NB4 (cell line): ENCODE data around the gene TANGO6.

Source experiments
- DNase-seq: peaks from one replicate; pipeline ENCODE4 v3.0.0; 2010; ENCODE audit warnings: low read depth
- H3K4me3 ChIP-seq: one replicate; pipeline ENCODE4 v1.5.1; 2011; ENCODE audit warnings: mild to moderate bottlenecking, low read depth, low read length, moderate library complexity
- MYC ChIP-seq: IDR thresholded peaks from 2 replicates; pipeline ENCODE4 v1.6.1; 2011; ENCODE audit warnings: low read depth, low read length
- POLR2A ChIP-seq: IDR thresholded peaks from 2 replicates; pipeline ENCODE4 v1.6.1; 2011; ENCODE audit warnings: mild to moderate bottlenecking; ENCODE audit not compliant: insufficient read length; ENCODE audit errors: extremely low read depth
- TF ChIP-seq, protein P1 (sequence below): IDR thresholded peaks from 2 replicates; pipeline ENCODE4 v1.6.1; 2011; ENCODE audit warnings: low read depth, low read length
- TF ChIP-seq, protein P2 (sequence below): IDR thresholded peaks from one replicate; pipeline ENCODE4 v1.5.1; 2012; ENCODE audit warnings: low read depth, low read length

The TANGO6 gene

DNA sequence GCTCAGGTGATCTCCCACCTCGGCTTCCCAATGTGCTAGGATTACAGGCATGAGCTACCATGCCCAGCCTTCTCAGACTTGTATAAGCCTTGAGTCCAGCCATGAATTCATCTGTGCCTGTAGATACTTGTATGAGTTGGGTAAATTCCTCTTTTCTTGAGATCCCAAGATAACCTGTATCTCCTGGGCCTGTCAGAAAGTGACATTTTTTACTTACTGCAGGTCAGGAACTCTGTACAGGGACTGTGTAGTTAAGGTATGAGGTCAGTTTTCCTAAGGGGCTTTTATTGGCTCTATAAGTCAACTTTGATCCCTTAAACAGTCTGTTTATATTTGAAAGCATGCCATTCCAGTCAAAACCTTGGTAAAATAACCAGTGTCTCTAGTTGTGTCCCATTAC, 155.8 kb downstream of the TANGO6 start:
- no peak for DNase-seq
- no peak overlapping the region for H3K4me3 ChIP-seq
- TF ChIP-seq, protein P1, sequence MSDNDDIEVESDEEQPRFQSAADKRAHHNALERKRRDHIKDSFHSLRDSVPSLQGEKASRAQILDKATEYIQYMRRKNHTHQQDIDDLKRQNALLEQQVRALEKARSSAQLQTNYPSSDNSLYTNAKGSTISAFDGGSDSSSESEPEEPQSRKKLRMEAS: no peak
- TF ChIP-seq, protein P2, sequence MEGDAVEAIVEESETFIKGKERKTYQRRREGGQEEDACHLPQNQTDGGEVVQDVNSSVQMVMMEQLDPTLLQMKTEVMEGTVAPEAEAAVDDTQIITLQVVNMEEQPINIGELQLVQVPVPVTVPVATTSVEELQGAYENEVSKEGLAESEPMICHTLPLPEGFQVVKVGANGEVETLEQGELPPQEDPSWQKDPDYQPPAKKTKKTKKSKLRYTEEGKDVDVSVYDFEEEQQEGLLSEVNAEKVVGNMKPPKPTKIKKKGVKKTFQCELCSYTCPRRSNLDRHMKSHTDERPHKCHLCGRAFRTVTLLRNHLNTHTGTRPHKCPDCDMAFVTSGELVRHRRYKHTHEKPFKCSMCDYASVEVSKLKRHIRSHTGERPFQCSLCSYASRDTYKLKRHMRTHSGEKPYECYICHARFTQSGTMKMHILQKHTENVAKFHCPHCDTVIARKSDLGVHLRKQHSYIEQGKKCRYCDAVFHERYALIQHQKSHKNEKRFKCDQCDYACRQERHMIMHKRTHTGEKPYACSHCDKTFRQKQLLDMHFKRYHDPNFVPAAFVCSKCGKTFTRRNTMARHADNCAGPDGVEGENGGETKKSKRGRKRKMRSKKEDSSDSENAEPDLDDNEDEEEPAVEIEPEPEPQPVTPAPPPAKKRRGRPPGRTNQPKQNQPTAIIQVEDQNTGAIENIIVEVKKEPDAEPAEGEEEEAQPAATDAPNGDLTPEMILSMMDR: no peak
- TF ChIP-seq POLR2A (no peak), MYC (no peak)

DNA sequence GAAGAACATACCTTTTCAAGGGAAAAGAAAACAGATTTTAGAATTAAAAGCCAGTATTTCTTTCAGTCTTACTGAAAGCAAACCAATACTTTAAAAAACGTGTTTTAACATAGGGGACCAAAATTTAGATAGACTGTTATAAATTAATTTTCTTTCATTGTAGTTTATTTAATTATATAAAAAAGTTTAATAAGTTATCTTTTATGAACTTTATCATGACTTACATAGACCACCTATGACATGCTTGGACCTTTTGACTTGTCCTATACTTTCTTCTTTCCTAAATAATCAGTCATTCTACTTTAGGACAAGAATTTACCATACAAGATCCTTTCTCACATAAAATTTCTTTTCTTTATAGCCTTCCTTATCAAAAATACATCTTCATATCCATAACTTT, 160.2 kb downstream of the TANGO6 start:
- TF ChIP-seq, protein P2: no peak
- TF ChIP-seq POLR2A (no peak), MYC (no peak)
- TF ChIP-seq, protein P1: no peak
- no peak overlapping the region for H3K4me3 ChIP-seq
- peak; percentile 23 for DNase-seq

DNA sequence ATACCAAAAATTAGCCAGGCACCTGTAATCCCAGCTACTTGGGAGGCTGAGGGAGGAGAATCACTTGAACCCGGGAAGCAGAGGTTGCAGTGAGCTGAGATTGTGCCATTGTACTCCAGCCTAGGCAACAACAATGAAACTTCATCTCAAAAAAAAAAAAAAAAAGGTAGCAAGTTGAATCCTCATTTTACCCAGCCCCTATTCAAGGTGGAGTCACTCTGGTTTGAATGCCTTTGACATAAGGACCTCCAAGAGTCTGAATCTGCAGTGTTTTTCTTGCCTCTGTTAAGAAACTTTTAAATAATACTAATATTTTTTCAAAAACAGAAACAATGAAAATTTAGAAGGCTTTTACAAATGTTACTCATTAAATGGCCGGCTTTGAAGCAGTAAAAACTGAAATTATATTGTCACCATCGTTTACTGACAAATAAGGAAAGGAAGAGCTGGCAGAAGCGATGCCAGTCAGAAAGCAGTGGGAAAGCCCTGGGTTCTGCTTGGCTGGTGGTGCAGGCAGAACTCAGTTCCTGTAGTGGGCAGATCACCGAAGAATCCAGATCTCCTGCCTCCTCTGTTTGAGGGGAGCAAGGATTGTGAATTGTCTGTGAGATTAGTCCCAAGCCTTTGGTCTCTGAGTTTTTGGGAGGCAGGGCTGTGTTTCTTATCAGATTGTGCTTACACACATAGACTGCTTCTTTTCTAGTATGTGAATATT, 162.5 kb downstream of the TANGO6 start:
- TF ChIP-seq, protein P2: no peak
- H3K4me3 ChIP-seq: no peak overlapping the region
- no peak for DNase-seq

DNA sequence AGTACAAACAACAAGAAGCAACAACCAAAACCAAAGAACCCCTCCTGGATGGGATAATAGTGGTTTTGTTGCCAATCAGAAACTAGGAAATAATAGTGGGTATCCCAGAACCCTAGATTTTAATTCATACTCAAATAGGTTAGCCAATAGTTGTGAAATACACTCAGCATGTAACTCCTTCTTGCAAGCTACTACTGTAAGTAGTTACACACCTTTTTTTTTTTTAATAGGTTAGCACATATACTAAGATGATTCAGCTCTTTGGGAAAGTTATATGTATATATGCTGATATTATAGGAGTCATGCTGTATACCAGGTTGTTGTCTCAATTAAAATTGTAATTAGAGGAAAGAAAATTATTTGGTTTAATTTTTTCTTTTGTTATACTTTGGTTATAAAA, 169.6 kb downstream of the TANGO6 start:
- no peak for DNase-seq
- TF ChIP-seq, protein P2: no peak
- TF ChIP-seq MYC: no peak
- TF ChIP-seq, protein P1: no peak
- no peak for TF ChIP-seq POLR2A
- no peak overlapping the region for H3K4me3 ChIP-seq

DNA sequence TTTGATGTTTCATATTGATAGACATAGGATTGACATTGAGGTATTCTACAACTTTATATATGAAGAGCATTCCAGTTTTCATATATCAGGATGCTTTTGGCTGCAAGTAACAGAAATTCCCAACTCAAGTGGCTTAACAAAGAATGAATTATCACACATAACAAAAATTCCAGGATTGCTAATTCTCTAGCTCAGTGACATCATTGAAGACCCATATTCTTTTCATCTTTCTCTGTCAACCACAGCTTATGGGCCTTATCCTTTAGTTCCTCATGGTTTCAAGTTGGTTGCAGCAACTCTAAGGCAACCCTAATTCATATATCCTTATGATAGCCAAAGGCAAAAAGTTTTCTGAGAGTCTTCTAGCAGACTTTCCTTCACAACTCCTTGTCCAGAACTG, 170.7 kb downstream of the TANGO6 start:
- no peak for DNase-seq
- TF ChIP-seq, protein P2: no peak
- TF ChIP-seq MYC: no peak
- TF ChIP-seq POLR2A: no peak
- TF ChIP-seq, protein P1: no peak
- no peak overlapping the region for H3K4me3 ChIP-seq

DNA sequence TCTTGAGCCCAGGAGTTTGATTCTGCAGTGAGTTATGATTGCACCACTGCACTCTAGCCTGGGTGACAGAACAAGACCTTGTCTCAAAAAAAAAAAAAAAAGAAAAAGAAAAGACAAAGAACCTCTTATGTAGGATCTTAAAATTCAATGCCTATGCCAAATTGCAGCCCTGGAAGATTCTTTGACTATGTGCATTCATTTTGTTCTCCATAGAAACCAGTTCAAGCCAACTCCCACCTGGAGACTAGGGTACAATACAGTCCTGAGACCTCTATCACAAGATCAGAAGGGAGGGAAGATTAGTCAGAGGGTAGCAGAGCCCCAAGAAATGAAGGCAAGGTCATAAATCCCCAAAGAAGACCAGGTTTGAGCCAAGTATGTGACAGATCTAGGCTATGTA, 171.5 kb downstream of the TANGO6 start:
- DNase-seq: no peak
- TF ChIP-seq MYC (no peak), POLR2A (no peak)
- TF ChIP-seq, protein P1: no peak
- TF ChIP-seq, protein P2: no peak
- no peak overlapping the region for H3K4me3 ChIP-seq
